DLD1 (cell line): Measurements from ENCODE around the gene ACSS2.
"Not testable (repeated sequence)": the region's sequence is repeated elsewhere in the genome, so short reads cannot be mapped to it uniquely, and the experiment has no call there.

Experiments
- in situ Hi-C: cut with HindIII; loops from 2 replicates; pipeline ENCODE4 v1.10.0; 2017; ENCODE audit warnings: low sequenced_read_pairs

ACSS2 gene

GRCh38 chr20:34873583-34874093, 2.8 kb upstream of the ACSS2 start:
- in situ Hi-C loops = no loop called here

- in situ Hi-C loops = no loop called here
These were observed 2.2 kb upstream of the ACSS2 start for GRCh38 chr20:34874094-34874654.

GRCh38 chr20:34875642-34876405, 588 bp upstream of the ACSS2 start:
- in situ Hi-C loops = no loop called here

DNA sequence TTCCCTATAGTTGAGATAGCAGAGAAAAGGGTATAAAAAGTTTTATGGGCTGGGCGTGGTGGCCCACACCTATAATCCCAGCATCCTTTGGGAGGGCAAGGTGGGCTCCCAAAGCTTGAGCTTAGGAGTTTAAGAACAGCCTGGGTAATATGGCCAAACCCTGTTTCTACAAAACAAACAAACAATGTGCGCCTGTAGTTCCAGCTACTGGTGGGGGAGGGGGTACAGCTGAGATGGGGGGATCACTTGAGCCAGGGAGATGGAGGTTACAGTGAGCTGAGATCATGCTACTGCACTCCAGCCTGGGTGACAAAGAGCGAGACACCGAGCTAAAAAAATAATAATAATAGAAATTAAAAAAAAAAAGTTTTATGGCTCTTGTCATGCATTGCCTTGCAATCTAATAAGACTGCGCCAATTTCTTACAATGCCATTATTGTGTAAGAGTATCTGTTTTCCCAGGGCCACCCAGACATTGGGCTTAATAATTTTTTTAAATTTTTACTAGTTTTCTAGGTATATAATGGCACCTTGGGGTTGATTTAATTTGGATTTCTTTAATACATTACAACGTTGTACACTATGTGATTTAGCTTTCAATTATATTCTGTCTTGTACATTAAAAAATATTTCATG, 3.9 kb downstream of the ACSS2 start:
- in situ Hi-C loops = no loop called here

- in situ Hi-C loops = not testable (repeated sequence)
These were observed 4.6 kb downstream of the ACSS2 start for GRCh38 chr20:34880971-34881370.

- in situ Hi-C loops = no loop called here
These were observed 5.3 kb downstream of the ACSS2 start for GRCh38 chr20:34881689-34882088.

DNA sequence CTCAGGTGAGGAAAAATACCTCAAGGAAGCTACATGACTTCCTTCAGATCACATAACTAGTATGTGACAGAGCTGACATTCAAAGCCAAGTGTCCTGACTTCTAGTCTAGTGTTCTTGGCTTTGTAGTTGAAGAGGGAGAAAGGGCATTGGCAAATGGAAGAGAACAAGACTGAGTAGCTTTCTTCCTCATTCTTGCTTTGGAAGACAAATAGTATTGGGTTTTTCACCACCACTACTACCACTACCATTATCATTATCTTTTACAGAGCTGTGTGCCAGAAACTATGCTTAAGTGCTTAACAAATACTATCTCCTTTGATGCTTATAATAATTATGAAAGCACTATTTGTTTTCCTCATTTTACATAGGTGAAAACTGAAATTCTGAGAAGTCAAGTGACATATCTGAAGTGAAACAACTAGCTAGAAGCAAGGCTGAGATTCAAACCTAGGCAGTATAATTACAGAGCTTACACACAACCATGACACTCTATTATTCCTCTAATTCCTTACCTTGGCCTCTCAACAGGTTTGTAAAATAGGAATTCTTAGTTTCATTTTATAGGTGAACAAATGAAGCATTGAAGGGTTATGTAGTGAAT, 6.8 kb downstream of the ACSS2 start:
- in situ Hi-C loops = no loop called here

GRCh38 chr20:34883809-34884208, 7.4 kb downstream of the ACSS2 start:
- in situ Hi-C loops = no loop called here

DNA sequence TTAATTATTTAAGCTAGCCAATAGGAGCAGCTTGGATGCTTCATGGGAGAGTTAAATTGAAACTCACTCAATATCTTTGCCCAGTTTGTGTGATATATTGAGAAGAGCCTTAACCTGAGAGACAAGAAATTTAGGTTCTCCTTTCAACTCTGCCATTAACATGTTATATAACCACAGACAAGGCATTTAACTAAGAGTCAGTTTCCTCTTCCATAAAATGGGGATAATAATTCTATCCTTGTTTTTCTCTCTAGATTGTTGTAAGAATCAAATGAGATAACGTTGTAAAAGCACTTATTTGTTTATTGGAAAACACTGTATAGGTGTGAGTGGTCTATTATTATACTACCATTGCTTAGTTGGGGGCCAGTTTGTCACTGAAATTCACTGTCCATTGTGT, 7.8 kb downstream of the ACSS2 start:
- in situ Hi-C loops = no loop called here

- in situ Hi-C loops = no loop called here
These were observed 9.7 kb downstream of the ACSS2 start for GRCh38 chr20:34886122-34886521.

- in situ Hi-C loops = no loop called here
These were observed 10.6 kb downstream of the ACSS2 start for GRCh38 chr20:34887023-34887422.

GRCh38 chr20:34888468-34888867, 12.1 kb downstream of the ACSS2 start:
- in situ Hi-C loops = no loop called here

GRCh38 chr20:34891166-34892062, 15.0 kb downstream of the ACSS2 start:
- in situ Hi-C loops = no loop called here

DNA sequence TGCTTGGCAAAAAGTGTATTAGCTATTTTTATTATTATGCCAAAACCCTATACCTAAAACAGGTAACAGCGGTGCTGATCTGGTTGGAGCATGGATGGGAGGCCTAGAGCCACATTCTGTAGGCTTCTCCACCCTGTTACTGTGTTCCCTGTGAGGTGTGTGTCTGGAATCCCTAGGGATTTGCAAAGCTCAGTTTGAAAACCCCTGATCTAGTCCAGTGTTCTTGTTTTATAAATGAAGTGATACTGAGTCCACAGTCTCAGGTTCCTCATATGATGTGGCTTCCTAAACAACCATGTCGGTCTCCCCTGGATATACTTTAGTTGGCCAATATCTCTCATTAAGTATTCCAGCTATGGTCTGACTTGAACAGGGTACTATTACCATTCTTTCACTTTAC, 16.3 kb downstream of the ACSS2 start:
- in situ Hi-C loops = no loop called here

- in situ Hi-C loops = no loop called here
These were observed 18.3 kb downstream of the ACSS2 start for GRCh38 chr20:34894723-34895122.

DNA sequence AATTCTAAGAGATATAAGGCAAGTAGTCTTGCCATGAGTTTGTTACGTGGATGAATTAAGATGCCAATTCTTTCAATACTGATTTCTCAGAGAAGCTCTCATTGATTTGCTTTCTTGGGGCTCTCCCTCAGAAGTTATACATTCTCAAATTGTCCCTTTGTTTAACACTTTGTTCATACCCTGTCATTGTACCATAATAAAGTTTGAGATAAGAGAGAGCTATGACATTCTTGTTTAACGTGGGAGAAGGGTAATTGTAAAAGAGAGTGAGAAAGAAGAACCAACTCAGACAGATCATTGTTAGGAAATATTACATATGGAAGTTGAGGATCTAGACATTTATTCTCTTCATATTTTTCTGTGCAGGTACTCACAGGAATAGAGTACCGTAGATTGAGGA, 19.1 kb downstream of the ACSS2 start:
- in situ Hi-C loops = no loop called here

DNA sequence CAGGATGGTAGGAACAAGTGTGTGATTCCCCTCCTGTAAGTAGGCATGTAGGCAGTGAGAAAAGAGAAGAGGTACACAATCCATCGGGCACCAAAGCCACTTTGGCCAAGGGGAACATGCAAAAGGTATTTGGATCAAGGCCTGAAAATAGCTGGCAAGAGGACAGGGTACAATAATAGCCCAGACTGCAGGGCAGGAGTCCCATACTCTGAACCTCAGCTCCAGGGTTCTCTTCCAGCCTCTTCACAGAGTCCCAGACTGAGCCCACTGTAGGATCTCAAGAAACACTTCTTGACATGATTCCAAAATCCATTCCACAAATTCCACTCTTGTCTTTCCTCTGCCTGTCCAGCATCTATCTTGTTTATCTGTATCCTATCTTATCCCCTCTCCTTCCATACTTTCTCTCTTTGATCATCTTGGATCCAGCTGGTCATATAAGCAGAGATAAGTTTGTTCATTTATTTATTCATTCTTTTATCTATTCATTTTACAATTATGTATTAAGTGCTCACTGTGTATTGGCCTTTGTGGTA, 19.7 kb downstream of the ACSS2 start:
- in situ Hi-C loops = no loop called here

GRCh38 chr20:34898129-34898528, 21.7 kb downstream of the ACSS2 start:
- in situ Hi-C loops = not testable (repeated sequence)

DNA sequence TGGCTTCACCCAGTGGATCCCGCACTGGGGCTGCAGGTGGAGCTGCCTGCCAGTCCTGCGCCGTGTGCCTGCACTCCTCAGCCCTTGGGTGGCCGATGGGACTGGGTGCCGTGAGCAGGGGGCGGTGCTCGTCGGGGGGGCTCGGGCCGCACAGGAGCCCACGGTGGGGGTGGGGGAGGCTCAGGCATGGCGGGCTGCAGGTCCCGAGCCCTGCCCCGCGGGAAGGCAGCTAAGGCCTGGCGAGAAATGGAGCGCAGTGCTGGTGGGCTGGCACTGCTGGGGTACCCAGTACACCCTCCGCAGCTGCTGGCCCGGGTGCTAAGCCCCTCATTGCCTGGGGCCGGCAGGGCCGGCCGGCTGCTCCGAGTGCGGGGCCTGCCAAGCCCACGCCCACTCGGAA, 22.3 kb downstream of the ACSS2 start:
- in situ Hi-C loops = not testable (repeated sequence)

DNA sequence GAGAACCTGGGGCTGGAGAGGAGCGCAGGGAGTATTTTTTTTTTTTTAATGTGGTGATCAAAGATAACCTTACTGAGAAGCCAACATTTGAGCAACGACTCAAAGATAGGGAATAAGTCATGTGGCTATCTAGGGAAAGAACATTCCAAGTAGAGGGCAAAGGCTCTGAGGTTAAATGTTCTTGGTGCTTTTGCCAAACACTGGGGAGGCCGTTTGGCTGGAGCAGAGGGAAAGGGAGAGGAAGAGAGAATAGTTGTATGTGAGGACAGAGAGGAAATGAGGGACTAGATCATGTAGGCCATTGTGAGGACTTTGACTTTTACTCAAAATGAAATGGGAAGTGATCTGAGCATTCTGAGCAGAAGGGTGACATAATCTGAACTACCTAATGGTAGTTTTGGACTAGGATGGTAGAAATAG, 27.8 kb downstream of the ACSS2 start:
- in situ Hi-C loops = loop anchor here (25.0 kb wide), 1 partner anchor 133 kb away; no protein-coding TSS in a partner anchor
